ENCODE results near the gene ZNF311.
A peak's percentile ranks its signal among the peaks of the same experiment; 100 is the strongest.
"Not testable (repeated sequence)": the region's sequence is repeated elsewhere in the genome, so short reads cannot be mapped to it uniquely, and the experiment has no call there.

The ZNF311 gene

DNA sequence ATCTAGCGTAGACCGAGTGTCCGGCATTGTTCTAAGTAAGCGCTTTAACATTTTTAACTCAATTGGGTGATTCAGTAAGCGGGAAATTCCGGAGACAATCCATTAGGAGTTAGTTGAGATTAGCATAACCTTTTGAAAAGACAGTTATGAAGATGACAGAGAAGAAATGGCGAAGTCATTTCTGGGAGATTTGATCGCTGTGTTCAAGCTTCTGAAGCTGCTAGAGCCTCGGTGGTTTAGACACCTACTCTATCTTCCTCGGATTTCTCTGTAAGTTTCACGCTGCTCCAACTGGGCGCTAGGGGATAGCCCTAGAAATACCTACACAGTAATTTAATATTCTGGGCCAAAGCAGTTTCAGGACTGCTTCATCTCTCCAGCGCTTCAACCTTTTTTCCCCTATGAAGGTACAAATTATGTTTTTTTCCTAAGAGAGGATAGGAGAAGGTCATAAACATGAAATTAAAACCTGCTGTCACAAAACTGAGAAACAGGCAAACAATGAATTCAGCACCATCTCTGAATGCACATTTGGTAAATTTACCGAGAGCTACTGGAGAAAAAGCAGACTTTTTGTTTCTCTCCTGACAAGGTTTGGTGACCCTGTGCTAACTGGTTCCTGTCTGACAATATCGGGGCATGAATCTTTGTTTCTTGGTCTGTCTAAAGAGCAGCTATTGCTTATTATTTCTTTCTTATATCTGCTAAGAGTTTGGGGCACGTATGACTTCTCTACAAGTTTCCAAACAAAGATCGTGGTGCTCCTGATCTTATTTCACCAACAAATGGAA lies 22.4 kb downstream of the ZNF311 start:
- DNase-seq (ENCODE audit: low spot score): peak; percentile 25

DNA sequence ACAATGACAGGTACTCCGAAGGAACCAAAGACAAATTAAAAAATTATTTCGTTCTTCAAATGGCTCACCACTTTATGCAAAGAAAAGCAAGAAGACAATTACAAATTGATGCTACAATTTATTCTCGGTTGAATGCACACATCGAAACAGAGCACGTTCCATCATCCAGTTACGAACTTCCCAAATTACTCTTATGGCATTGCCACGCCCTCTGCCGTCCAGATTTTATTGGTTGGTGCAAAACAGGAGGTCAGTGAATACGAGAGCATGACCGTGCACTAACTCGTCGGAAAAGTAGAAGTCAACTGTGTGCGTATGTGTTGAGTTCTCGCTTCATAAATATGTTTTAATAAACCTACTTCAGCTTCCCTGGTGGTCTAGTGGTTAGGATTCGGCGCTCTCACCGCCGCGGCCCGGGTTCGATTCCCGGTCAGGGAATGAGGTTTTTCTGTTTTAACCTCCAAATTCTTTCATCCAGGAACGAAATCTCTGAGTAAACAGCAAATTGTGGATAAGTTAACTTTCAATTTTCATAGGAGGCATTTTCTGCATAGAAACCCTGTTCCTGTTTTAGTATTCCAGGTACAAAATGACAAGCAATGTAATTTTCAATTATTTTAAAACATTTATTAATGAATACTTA lies 23.2 kb downstream of the ZNF311 start:
- DNase-seq (ENCODE audit: low spot score): peak; percentile 71

GRCh38 chr6:28981431-28981832 lies 23.7 kb downstream of the ZNF311 start:
- peak; percentile 35 for DNase-seq (ENCODE audit: low spot score)

DNA sequence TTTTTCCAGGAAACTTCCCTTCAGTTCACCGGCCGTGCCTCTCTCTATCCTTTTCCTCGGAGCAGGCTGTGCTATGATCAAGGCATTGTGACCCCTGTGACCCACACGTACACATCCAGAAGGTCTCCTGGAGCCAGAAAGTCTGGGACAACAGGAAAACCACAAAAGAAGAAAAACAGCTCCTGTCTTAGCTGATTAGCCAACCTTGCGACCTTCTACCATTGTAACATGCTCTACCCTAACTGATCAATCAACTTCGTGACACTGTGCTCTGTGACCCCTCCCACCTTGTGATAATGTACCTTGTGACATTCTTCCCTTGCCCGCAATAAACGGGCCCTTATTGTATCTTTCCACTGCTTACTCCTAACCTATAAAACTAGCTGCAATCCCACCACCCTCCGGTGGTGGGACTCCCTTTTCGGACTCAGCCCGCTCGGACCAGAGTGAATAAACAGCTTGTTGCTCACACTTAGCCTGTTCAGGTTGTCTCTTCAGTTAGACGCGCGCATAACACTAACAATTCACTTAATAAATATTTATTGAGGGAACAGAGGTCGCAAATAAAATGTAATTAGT lies 24.2 kb downstream of the ZNF311 start:
- peak; percentile 69 for DNase-seq (ENCODE audit: low spot score)

- peak; percentile 11 for DNase-seq (ENCODE audit: low spot score)
Measured at GRCh38 chr6:28980137-28980851, 24.8 kb downstream of the ZNF311 start.

- no peak for DNase-seq (ENCODE audit: low spot score)
Measured at GRCh38 chr6:28979679-28980078, 25.4 kb downstream of the ZNF311 start.

DNA sequence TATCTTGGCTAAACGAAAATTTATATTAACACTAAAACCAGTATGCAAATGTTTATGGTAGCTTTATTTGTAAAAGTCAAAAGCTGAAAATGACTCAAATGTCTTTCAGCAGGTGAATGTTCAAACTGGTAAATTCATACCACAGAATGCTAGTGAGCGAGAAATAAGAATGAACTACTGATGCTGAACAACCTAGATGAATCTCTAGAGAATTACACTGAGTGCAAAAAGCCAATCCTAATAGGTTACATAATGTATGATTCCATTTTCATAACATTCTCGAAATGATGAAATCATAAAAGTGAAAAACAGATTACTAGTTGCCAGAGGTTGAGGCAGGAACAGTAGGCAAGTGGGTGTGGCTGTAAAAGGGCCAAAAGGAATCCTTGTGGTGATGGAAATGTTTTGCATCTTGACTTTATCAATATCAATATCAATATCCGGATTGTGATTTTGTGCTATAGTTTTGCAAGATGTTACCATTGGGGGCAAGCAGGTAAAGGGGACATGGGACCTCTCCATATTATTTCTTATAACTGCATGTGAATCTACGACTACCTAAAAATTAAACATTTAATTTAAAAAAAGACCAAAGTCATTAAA lies 26.1 kb downstream of the ZNF311 start:
- no peak for DNase-seq (ENCODE audit: low spot score)

DNA sequence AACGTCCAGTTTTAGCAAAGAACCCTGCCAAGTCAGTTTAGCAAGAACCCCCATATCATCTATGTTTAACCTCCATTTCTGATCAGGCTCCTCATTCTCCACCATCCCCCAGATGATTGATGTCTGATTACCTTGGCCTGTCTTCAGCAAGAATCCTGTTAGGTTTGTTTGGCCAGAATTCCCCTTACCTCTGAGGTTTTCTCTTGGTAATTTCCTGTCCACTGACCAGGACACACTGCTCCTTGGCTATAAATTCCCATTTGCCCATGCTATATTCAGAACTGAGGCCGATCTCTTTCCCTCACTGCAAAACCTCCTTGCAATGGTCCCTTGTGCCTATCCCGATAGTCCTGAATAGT lies 27.0 kb downstream of the ZNF311 start:
- no peak for DNase-seq (ENCODE audit: low spot score)

GRCh38 chr6:28977341-28978132 lies 27.6 kb downstream of the ZNF311 start:
- DNase-seq (ENCODE audit: low spot score): peak; percentile 72

DNA sequence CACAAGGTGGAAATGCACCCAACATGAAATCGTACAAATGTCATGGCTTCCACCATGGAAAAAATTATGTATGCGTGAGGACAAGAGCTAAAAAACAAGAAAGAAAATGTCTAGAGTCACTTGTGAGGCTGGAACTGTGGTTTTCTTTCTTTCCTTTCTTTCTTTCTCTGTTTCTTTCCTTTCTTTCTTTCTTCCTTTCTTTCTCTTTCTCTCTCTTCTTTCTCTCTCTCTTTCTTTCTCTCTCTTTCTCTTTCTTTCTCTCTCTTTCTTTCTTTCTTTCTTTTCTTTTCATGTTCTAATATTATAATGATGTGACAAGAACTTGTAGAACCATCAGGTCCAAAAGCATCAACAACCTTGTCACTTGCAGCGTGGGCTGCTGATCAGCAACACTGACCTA lies 28.4 kb downstream of the ZNF311 start:
- DNase-seq (ENCODE audit: low spot score): no peak

DNA sequence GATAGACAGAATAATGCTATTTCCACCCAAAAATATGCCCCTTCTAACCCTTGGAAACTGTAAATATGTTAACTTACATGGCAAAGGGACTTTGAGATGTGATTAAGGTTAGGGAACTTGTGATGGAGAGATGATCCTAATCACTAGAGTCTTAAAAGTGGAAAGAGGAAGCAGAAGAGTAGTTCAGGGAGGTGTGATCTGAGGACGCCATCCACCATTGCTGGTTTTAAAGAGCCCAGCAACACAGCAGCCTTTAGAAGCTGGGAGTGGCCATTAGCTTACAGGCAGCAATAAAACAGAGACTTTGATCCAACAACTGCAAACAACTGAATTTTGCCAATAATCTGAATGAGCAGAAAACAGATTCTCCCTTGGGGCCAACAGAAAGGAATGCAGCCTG lies 30.6 kb downstream of the ZNF311 start:
- DNase-seq (ENCODE audit: low spot score): no peak

DNA sequence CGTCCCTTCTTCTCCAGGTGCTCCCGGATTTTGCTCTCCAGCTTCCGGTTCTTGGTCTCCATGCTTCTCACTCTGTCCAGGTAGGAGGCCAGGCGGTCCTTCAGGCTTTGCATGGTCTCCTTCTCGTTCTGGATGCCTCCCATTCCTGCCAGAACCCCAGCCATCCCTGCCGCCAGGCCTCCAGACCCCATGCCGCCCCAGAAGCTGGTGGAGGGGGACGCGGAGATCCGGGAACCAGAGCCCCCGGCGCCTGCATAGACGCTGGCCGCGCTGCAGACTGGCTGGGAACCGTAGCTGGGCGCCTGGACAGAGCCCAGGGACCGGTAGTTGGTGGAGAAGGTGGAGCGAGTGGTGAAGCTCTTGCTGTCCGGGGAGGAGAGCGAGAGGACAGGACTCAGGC lies 35.1 kb downstream of the ZNF311 start:
- not testable (repeated sequence) for DNase-seq (ENCODE audit: low spot score)

GRCh38 chr6:28969129-28969528 lies 36.0 kb downstream of the ZNF311 start:
- no peak for DNase-seq (ENCODE audit: low spot score)

DNA sequence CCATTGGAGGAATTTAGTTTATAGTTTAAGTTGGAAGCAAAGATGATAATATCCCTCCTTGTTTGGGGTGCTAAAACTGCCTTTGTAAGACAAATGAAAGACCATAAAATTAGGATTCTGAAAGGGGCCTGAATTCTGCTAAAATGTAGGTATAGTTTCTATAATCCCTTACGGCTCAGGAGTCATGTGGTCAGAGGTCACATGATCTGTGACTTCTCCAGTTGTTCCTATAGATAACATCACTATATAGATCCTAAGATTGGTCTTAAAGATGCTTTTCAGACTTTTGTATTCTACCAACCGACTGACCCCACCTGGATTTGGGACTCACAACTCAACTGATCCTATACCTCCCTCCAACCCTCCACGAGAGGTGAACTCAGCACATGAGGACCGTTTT lies 36.6 kb downstream of the ZNF311 start:
- no peak for DNase-seq (ENCODE audit: low spot score)

- no peak for DNase-seq (ENCODE audit: low spot score)
Measured at GRCh38 chr6:28965706-28966105, 39.4 kb downstream of the ZNF311 start.

- no peak for DNase-seq (ENCODE audit: low spot score)
Measured at GRCh38 chr6:28960846-28961500, 44.1 kb downstream of the ZNF311 start.

DNA sequence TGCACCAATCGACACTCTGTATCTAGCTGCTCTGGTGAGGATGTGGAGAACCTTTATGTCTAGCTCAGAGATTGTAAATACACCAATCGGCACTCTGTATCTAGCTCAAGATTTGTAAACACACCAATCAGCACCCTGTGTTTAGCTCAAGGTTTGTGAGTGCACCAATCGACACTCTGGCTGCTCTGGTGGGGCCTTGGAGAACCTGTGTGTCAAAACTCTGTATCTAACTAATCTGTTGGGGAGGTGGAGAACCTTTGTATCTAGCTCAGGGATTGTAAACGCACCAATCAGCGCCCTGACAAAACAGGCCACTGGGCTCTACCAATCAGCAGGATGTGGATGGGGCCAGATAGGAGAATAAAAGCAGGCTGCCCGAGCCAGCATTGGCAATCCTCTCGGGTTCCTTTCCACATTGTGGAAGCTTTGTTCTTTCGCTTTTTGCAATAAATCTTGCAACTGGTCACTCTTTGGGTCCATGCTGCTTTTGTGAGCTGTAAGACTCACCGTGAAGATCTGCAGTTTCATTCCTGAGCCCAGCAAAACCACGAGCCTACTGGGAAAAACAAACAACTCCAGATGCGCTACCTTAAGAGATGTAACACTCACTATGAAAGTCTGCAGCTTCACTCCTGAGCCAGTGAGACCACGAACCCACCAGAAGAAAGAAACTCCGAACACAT lies 46.4 kb downstream of the ZNF311 start:
- DNase-seq (ENCODE audit: low spot score): not testable (repeated sequence)

GRCh38 chr6:28957795-28958314 lies 47.3 kb downstream of the ZNF311 start:
- not testable (repeated sequence) for DNase-seq (ENCODE audit: low spot score)

DNA sequence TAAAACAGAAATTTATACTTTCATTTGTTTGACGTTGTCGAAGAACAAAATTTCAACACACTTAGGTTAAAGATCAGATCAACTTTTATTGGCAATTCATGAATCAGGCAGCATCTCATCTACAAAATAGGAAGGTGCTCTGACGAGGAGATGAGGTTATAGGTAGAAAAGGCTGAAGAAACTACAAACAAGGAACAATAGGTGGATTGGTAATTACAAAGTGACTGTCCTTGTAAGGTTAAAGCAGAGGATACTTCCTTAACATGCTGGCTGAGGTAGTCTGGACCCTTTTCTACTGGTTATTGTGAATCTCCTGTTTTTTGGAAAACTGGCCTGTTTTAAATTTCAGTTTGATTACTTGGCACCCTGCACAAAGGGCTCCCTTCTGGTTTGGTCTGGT lies 48.8 kb downstream of the ZNF311 start:
- no peak for DNase-seq (ENCODE audit: low spot score)
